GM19239 (cell line): ENCODE measurements around the gene NEO1.
A peak's percentile ranks its signal among the peaks of the same experiment; 100 is the strongest.

Source experiments
- DNase-seq: peaks from one replicate; pipeline ENCODE4 v3.0.0; 2011; ENCODE audit warnings: low spot score; ENCODE audit not compliant: insufficient read length
- FAIRE-seq: peaks from 2 replicates; lab custom pipeline; 2011; peaks lifted over from hg19 to GRCh38; lab: Jason Lieb, UNC

NEO1 gene, protein sequence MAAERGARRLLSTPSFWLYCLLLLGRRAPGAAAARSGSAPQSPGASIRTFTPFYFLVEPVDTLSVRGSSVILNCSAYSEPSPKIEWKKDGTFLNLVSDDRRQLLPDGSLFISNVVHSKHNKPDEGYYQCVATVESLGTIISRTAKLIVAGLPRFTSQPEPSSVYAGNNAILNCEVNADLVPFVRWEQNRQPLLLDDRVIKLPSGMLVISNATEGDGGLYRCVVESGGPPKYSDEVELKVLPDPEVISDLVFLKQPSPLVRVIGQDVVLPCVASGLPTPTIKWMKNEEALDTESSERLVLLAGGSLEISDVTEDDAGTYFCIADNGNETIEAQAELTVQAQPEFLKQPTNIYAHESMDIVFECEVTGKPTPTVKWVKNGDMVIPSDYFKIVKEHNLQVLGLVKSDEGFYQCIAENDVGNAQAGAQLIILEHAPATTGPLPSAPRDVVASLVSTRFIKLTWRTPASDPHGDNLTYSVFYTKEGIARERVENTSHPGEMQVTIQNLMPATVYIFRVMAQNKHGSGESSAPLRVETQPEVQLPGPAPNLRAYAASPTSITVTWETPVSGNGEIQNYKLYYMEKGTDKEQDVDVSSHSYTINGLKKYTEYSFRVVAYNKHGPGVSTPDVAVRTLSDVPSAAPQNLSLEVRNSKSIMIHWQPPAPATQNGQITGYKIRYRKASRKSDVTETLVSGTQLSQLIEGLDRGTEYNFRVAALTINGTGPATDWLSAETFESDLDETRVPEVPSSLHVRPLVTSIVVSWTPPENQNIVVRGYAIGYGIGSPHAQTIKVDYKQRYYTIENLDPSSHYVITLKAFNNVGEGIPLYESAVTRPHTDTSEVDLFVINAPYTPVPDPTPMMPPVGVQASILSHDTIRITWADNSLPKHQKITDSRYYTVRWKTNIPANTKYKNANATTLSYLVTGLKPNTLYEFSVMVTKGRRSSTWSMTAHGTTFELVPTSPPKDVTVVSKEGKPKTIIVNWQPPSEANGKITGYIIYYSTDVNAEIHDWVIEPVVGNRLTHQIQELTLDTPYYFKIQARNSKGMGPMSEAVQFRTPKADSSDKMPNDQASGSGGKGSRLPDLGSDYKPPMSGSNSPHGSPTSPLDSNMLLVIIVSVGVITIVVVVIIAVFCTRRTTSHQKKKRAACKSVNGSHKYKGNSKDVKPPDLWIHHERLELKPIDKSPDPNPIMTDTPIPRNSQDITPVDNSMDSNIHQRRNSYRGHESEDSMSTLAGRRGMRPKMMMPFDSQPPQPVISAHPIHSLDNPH (N-terminal part only)

DNA sequence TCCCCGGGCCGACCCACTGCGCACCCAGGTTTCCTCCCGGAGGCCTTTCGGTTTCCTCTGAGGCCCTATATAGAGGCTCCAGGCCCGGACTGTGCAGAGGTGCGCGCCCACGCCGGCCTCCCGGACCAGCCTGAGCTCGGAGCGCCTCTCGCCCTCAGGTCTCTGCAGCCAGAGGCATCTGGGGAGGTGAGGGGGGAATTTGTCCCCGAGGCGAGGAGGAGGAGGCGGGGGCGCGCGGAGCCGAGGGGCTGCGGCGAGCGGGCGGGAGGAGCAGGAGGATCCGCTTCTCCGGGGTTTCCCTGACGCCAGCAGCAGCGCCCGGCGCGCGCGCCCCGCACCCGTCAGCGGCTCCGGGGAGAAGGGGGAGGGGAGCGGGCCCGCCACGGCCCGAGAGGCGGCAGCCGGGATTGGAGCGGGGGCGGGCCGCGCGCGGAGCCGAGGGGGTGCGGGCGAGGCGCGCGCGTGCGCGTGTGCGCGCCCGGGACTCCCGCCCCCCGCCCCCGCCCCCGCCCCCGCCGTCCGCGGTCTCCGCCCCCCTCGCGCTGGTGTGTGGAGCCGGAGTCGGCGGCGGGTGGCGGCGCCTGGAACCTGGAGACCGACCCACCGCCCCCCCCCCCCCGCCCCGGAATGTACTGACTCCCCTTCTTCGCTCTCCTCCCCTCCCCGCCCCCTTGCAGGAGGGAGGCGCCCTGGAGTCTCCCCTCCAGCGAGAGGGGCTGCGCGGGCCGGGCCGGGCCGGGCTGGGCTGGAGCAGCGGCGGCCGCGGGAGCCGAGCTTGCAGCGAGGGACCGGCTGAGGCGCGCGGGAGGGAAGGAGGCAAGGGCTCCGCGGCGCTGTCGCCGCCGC is at the start of gene NEO1:
Gene NEO1 (plus strand): TSS at position 657 of the 846 bp plus-strand sequence. CDS start 213 bp downstream, outside the sequence.
- DNase-seq (peak; percentile 81), FAIRE-seq (peak; percentile 57)

DNA sequence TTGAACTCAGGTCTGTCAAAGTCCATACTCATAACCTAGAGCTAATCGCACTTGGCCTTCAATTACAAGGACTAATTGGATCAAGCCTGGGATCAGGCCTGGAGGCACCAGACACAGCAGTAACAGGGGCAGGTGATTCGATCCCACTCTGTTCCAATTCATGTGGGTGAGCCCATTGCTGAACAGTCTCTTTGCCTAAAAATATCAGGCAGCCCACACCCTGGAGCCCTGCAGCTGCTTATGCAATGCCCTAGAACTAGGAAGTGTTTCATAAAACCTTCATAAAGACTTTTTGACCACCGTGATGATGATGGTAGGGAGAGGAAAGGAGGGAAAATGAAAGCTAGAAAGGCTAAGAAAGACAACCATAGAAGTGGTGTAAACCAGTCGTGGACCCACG is 47.8 kb upstream of the NEO1 start:
- DNase-seq (no peak), FAIRE-seq (no peak)

DNA sequence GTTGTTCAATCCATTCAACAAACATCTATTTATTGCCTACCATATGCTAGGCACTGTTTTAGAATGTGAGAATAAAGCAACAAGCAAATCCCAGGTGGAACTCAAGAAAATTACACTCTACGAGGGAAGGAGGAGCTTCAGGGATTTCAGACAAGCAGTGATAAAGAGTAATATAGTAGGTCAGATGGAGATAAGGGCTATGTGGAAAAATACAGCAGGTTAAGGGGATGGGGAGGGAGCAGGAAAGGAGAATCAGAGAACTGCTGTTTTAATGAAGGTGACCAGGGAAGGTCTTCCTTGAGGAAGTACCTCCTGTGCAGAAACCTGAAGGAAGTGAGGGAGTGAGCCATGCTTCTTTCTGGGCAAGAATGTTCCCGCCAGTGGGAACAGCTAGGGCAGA is 47.2 kb upstream of the NEO1 start:
- FAIRE-seq, result no peak

DNA sequence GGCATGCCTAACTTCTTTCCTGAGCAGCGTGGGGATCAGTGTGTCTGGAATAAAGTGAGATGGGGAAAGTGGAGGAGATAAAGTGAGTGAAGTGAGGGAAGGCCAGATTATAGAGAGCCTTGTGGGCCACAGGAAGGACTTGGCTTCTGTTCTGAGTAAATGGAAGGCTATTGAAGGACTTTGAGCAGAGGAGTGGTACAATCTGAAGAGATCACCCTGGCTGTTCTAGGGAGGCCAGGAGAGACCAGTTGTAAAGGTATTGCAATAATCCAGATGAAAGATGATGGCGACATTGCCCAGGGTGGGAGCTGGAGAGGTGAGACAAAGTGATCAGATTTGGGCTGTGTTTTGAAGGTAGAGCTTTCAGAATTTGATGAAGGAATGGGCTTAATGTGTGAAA is 46.8 kb upstream of the NEO1 start:
- FAIRE-seq (no peak), DNase-seq (no peak)

More for the DNA sequence above, 47.2 kb upstream of the NEO1 start:
- no peak for DNase-seq

DNA sequence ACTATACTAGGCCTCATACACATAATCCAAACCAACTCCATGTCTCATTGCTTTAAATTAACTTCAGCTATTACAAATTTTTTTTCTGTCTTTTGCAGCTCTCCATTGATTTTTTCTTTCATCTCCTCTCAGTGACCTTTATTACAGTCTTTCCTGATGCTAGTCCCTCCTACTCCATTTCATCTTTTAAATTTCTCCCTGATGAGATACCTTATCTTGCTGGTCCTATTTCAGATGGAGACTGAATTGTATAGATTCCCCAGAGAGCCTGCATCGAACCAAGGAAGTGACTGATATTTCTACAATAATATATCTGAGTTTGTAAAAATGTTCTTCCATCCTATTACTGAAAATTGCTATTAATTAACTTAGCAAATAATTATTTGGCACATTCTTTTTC is 45.7 kb upstream of the NEO1 start:
- FAIRE-seq (no peak), DNase-seq (no peak)

DNA sequence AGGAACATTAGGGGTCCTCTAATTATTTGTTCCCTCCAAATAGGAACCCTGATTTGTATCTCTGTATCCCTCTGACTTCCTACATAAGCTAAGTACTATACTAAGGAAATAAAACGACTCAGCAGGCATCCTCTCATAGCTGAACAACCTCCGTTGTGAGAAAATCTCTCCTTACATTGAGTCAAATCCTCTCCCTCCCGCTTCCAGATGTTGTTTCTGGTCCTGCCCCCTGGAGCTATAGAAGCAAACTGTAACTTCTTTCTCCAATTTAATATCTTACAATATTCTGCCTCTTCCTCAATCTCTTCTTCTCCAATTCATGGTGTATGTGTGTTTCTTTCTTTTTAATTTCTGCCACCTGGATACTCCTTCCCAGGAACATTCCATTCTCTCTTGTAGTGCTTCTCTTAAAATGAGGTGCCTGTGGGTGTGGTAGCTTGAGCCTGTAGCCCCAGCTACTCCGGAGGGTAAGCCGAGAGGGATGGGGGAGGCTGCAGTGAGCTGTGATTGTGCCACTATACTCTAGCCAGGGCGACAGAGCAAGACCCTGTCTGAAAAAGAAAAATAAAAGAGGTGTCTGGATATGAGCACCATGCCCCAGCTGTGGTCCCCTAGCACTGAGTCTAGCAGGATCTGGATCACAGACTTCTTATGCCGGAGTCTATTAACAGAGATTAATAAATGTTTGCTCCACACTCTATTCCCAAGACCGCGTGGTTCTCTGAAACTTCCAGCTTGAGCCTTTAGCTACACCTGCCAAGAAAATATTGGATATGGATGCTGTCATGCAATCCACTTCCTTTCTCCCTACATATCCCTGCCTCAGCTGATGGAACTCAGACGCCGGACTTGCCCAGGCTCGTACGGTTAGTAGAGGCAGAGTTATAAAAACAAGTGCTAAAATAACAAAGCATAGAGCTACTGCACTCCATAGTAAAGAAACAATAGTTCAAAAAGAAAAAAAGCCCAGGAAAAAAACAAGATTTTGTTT is 42.9 kb upstream of the NEO1 start:
- DNase-seq (no peak), FAIRE-seq (no peak)

DNA sequence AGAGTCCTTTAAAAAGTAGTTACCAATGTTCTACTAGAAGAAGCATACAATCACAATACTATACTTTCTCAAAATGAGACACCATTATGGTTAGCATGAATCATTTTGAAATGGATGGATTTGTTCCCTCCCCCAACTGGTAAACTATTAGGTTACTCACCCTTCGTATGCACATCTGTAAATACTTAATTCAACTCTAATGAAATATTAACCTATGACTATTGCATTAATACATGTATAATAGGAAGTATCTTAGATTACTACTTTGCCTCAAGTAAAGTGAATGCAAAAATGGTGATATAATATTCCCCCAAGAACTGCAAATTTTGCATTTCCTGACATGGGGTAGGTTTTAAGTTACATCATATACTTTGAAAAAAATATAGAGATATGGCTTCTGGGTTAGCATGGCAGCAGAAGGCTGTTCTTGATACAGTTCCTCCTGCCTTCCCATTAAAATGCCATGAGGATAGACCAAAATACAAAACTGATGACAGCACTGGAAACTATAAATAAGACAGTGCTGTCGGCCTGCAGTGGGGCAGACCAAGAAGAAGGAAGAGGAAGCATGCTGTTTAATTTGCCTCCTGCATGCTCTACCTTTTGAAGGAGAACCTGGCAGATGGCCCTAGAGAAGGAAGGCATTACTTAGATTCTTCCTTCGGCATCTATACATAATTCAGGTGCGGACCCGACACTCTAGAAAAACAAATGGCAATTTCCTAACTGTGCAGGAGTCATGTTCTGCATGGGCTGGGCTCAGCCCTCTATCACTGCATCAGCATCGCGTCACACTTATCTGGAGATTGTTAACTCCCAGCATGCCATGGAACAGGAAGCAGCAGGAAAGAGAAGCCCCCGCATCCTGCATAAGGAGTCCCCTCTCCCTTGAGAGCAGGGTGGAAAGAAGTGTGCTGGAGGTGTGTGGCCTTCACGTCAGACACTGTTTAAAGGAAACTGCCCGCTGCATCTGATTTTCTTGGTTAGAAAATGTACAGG is 41.8 kb upstream of the NEO1 start:
- FAIRE-seq, result no peak
- DNase-seq, result no peak

DNA sequence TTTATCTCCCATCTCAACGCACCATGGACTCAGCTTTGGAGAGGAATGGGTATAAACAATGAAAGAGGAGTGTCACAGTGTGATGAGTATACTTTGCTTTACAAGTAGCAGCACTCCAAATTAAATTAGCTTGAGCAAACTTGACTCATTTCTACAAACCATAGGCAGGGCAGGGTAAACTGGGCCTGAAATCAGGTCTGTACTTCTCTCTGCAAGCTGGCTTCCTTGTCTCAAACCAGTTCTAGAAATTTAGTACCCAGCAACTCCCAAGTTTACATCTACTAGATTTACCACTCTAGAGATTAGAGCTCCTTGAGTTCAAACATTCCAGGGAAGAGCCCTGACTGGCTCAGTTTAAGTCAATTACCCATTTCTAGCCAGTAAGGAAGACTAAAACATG is 37.4 kb upstream of the NEO1 start:
- DNase-seq, result no peak
- FAIRE-seq, result no peak

DNA sequence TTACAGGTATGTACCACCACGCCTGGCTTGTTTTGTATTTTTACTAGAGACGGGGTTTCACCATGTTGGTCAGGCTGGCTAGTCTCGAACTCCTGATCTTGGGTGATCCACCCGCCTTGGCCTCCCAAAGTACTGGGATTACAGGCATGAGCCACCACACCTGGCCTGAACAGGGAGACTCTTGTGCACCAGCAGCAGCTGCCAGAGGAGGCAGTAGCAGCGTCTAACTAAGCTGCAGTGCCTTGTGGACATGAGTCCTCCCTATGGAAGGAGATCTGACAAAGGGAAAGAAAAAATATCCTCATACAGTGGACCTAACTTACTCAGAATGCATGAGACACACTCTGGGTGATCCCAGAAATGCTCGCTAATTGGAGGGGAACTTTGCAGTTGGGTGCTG is 36.8 kb upstream of the NEO1 start:
- DNase-seq, result no peak
- FAIRE-seq, result no peak

DNA sequence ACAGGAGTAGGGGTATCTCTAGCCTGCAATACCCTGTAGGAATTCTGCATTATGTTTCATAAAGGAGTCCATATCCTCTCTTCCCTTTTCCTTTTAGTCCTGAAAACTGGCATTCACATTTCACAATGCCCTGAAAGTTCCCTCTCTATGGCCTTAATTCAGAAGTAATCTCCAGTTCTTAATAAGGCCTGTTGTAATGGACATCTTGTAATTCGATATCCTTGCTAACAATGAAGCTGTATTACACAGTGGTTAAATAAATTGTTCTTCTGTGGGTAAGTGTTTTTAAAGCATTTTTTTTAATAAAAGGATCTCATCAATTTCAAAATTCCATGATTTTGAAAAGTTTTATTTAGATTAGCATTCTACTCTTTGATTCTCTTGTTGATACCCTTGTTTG is 34.3 kb upstream of the NEO1 start:
- FAIRE-seq (no peak), DNase-seq (no peak)

DNA sequence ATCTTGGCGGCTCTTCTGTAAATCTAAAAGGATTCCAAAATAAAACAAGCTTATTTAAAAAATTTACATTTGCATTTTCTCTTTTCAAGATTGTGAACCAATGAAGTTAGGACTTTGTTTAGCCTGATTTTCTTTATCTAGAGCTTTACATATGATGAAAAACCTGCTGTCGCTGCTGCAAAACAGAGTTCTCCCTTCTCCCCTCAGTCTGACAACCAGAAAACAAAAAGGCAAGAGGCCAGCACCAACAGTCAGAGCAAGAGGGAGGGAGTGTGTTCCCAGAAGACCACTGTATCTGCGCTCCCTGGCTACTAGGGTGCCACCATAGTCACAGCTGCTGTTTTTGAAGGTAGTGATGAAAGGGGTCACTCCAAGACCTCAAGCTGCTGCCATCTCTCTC is 33.1 kb upstream of the NEO1 start:
- DNase-seq, result no peak
- no peak for FAIRE-seq

DNA sequence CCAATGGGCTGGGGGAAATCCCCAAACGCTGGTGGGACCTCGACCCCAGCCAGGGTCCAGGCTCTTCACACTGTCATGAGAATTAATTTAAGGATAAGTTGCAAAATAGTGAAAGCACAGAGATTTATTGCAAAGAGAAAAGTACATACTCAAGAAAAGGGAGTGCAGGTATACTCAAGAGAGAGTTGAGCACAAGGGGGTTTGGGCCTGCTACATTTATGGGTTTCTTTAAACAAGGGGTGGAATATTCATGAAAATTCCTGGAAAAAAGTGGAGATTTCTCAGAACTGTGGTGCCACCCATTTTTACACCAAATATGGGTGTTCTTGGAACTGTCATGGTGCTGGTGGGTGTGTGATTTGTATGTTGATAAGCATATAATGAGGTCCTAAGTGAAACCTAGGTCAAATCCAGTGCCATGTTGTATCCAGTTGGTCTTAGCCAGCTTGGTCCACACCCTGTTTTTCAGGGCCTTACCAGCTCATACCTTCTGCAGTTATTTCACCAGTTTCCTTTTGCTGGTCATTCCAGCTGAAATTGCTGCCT is 32.6 kb upstream of the NEO1 start:
- no peak for FAIRE-seq
- no peak for DNase-seq

DNA sequence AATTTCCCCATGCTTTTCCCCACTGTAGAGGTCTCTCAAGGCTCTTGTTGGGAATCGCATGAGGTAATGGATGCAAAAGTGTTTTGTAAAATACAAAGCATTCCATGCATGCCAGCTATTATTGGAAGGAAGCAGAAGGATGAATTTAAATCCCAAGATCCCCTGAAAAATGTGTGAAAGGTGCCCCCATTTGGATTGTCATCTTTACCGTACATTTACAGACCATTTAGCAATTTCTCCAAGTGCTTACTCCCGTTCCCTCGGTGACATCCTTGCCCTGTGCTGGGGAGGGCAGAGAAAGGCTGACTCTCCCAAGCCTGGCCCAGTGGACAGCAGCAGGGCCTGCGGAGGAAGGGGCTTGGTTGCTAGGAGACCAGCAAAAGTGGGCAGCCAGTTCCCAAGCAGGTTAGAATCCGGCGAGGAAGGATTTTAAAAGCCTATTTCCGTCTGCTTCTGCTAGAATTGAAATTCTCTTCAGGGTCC is 31.1 kb upstream of the NEO1 start:
- DNase-seq (no peak), FAIRE-seq (no peak)

DNA sequence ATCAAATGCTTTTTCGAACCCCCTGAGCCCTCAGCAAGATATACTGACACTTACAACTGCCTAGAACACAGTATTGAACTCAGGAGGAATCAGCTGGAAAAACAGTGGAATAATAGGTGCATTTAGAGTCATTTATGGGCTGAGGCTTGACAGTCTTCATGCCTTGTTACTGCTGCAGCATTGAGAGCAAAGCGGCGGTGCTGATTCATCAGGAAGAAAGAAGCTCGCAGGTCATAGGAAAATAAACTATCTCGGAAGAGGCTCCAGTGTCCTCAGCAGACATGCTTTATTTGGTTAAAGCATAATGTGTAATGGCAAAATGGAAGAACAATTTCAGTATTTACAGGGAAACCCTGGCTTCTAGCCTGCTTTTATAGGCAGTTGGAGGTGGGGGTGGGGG is 30.1 kb upstream of the NEO1 start:
- FAIRE-seq (no peak), DNase-seq (no peak)

DNA sequence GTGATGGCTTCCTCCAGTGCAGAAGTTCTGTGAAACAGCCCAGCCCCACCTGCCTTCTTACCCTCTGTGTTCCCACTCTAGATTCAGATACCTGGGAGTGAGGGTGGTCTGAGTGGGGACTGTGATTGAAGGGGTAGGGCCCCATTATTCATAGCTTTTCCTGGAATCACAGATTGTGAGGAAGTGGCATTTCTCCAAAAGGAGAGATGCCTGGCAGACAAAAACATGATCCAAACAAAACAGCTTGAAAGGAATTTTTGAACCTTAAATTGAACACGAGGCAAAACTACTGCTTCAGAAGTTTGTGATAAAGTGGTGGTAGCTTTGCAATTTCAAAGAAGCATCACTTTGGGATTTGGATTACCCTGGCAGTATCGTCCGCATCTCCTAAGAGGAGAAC is 29.2 kb upstream of the NEO1 start:
- FAIRE-seq (no peak), DNase-seq (no peak)

DNA sequence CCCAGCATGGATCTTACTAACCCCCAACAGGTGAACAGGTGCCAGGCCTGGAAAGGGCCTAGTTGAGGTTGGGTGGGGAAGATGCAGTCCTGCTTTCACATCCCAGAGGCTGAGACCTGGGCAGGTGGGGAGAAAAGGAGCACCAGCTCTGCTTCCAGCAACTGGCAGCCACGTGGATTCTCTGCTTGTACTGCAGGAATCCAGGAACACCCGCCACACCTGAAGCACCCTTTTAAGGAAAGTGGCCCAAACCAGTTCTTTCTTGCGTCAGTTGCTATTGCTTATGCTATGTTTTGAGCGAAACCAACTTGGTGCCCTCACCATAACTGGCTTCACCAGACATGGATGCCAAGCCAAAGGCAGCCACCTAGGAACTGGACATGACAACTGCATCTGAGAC is 28.1 kb upstream of the NEO1 start:
- FAIRE-seq (no peak), DNase-seq (no peak)

DNA sequence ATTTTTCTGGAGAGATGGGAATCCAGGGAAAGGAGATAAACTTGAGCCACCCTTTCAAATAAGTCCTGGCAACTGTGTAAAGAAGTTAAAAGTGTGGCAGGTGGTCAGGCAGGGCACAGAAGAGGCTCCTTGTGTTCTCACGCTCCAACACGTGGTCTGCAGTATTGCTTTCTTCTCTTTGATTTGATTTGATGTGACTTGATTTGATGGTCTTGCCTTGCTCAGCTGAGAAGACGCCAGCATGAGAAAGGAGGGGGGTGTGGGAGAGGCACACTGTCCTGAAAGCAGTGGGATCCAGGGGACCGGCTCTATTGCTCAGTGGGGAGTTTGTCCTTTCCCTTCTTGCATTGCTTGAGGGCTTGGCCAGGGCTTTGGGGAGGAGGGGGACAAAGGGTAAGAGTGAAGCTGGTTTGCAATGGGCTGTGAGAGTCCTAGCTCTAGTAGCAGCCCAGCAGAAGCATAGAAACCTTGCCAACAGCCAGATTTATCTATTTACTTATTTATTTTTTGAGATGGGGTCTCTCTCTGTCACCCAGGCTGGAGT is 25.7 kb upstream of the NEO1 start:
- FAIRE-seq, result no peak

More for the DNA sequence above, 25.7 kb upstream of the NEO1 start:
- DNase-seq, result no peak
